22Rv1 (cell line): ENCODE results near the gene ST8SIA5.

Source experiments
- ZFX ChIP-seq: fragments of 450-650 bp; IDR thresholded peaks from 2 replicates; pipeline ENCODE4 v1.6.1; 2017; ENCODE audit warnings: antibody characterized with exemption, borderline replicate concordance
- TF ChIP-seq, protein P1 (sequence below): fragments of 450-650 bp; IDR thresholded peaks from 2 replicates; pipeline ENCODE4 v1.5.1; 2017; ENCODE audit warnings: mild to moderate bottlenecking

DNA sequence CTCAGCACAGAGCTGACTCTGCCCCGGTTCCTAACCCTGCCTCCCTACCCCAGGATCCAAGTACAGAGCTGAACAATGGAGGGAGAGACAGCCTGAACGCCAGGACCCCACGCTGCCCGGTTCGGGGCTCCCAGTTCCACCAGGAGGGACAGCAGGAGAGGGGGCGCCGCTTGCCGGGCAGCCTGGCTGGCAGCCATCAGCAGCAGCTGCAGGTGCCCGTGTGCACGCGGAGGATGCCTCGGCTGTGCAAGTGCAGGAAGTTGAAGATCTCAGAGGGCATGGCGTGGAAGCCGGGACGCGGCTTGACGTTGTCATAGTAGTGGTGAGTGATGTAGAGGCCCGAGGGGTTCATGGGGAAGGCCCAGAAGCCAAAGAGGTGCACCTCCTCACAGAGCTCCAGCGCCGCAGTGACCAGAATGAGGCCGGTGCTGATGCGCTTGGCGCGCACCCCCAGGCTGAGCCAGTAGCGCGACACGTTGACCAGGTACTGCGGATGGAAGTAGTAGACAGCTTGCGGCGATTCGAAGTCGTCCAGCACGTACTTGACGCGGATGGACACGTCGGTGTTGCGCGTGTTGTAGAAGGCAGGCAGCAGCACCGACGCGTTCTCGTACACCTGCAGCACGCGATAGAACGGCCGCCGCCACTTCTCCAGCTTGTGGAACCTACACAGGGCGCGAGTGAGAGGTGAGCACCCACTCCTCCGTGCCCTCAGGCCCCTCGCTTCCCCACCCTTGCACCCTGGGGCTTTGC lies 76.8 kb downstream of the ST8SIA5 start:
- TF ChIP-seq, protein P1, sequence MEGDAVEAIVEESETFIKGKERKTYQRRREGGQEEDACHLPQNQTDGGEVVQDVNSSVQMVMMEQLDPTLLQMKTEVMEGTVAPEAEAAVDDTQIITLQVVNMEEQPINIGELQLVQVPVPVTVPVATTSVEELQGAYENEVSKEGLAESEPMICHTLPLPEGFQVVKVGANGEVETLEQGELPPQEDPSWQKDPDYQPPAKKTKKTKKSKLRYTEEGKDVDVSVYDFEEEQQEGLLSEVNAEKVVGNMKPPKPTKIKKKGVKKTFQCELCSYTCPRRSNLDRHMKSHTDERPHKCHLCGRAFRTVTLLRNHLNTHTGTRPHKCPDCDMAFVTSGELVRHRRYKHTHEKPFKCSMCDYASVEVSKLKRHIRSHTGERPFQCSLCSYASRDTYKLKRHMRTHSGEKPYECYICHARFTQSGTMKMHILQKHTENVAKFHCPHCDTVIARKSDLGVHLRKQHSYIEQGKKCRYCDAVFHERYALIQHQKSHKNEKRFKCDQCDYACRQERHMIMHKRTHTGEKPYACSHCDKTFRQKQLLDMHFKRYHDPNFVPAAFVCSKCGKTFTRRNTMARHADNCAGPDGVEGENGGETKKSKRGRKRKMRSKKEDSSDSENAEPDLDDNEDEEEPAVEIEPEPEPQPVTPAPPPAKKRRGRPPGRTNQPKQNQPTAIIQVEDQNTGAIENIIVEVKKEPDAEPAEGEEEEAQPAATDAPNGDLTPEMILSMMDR: no peak
- TF ChIP-seq ZFX: no peak
